Small intestine (tissue), 7 donors: ENCODE measurements around the gene PYY. TPM values are rescaled to one million over a fixed set of nuclear protein-coding genes. Genes with fewer than 3 reads are reported as not detected.
A peak's percentile ranks its signal among the peaks of the same experiment; 100 is the strongest.
"Not testable (repeated sequence)": the region's sequence is repeated elsewhere in the genome, so short reads cannot be mapped to it uniquely, and the experiment has no call there.

Source experiments
- DNase-seq, 2 donors: peaks; one replicate each; pipeline versions ENCODE4 v3.0.0 to v3.0.0-alpha.2; 2013
- FAIRE-seq: peaks from 2 replicates; lab custom pipeline; 2012; peaks lifted over from hg19 to GRCh38; lab: Jason Lieb, UNC
- H3K27ac ChIP-seq, 3 donors: one replicate each; pipeline ENCODE4 v1.5.1; 2013; ENCODE audit warnings: low read length in 2 of 3, mild to moderate bottlenecking in 2 of 3, control low read depth in 1 of 3, inconsistent platforms in 1 of 3, low read depth in 1 of 3, moderate library complexity in 1 of 3
- H3K27me3 ChIP-seq, 3 donors: one replicate each; pipeline ENCODE4 v1.6.1; 2013; ENCODE audit warnings: low read length in 3 of 3, inconsistent platforms in 1 of 3; ENCODE audit not compliant: control insufficient read depth in 3 of 3, insufficient read depth in 3 of 3
- H3K36me3 ChIP-seq, 3 donors: one replicate each; pipeline ENCODE4 v1.6.1; 2013; ENCODE audit warnings: low read length in 3 of 3, inconsistent platforms in 1 of 3, low read depth in 1 of 3, mild to moderate bottlenecking in 1 of 3, moderate library complexity in 1 of 3; ENCODE audit not compliant: control insufficient read depth in 3 of 3, insufficient read depth in 2 of 3
- H3K4me1 ChIP-seq, 3 donors: one replicate each; pipeline ENCODE4 v1.6.1; 2013; ENCODE audit warnings: low read length in 2 of 3, inconsistent platforms in 1 of 3, low read depth in 1 of 3, mild to moderate bottlenecking in 1 of 3, moderate library complexity in 1 of 3; ENCODE audit not compliant: control insufficient read depth in 3 of 3, insufficient read depth in 2 of 3
- H3K4me3 ChIP-seq, 3 donors: one replicate each; pipeline ENCODE4 v1.5.1; 2013; ENCODE audit warnings: low read length in 3 of 3, control low read depth in 1 of 3, inconsistent platforms in 1 of 3, low read depth in 1 of 3, mild to moderate bottlenecking in 1 of 3, moderate library complexity in 1 of 3
- H3K9me3 ChIP-seq, 2 donors: one replicate each; pipeline ENCODE4 v1.6.1; 2013; ENCODE audit warnings: low read depth in 1 of 2, low read length in 1 of 2; ENCODE audit not compliant: control insufficient read depth in 2 of 2, insufficient read depth in 1 of 2
- WGBS, 3 donors: extraction: QIAGEN DNeasy Blood & Tissue Kit; methylation state at CpG; one replicate each; pipeline ENCODE4 v1.1.7; 2013; 5-methylcytosine and 5-hydroxymethylcytosine counted together
- polyA plus RNA-seq, 4 donors: library from polyadenylated mRNA; stranded (reverse) in 3 of 4; unstranded in 1 of 4; fragments of 200-250 nt in 3 of 4; fragments of 120-200 nt in 1 of 4; gene quantifications; one replicate each; pipeline versions ENCODE4 v1.2.1 to v1.2.3, GENCODE V29; 2013
- donor health status: healthy with polysubstance abuse.
- donor health status: control.
- donor health status: control.
- donor health status: Bipolar disorder and iron deficiency.
- donor health status: healthy.

Gene PYY
- polyA plus RNA-seq, 4 donors = 1.8 to 192 (median 10.5) TPM; not detected in 1

- H3K36me3 ChIP-seq, H3K4me3 ChIP-seq, H3K9me3 ChIP-seq, FAIRE-seq, H3K27ac ChIP-seq, DNase-seq: not testable (repeated sequence)
- Histone ChIP-seq H3K27me3 (peaks cover 0 to 23% (median 7%) of the 10 kb centered on the region in 3 donors), H3K4me1 (peaks cover 0 to 28% (median 0%) of the 10 kb centered on the region in 3 donors)
- WGBS, 3 donors = 74 to 89% (median 85%) methylated on average over 5 of the region's 5 CpGs
These were observed 43.4 kb upstream of the PYY start for GRCh38 chr17:43997180-43997579.

GRCh38 chr17:43995150-43995471 lies 41.4 kb upstream of the PYY start:
- FAIRE-seq (no peak), DNase-seq (no peak)
- peaks cover 0 to 23% (median 7%) of the 10 kb centered on the region in 3 donors for H3K27me3 ChIP-seq
- 17 to 20% (median 18%) methylated on average over 12 of the region's 12 CpGs for WGBS, 3 donors
- peaks cover 0 to 11% (median 0%) of the 10 kb centered on the region in 3 donors for H3K4me1 ChIP-seq
- no peak overlapping the region for H3K27ac ChIP-seq
- H3K36me3 ChIP-seq = no peaks in the 10 kb centered on the region
- H3K9me3 ChIP-seq = peaks cover 0 to 2% of the 10 kb centered on the region in 2 donors
- no peak overlapping the region for H3K4me3 ChIP-seq

- H3K4me3 ChIP-seq = peak overlapping the region in 1 of 3 donors; percentile 28
These were observed 40.8 kb upstream of the PYY start for GRCh38 chr17:43994272-43995149.

GRCh38 chr17:43992641-43993040 lies 38.9 kb upstream of the PYY start:
- FAIRE-seq = no peak
- 93 to 95% (median 94%) methylated on average over 14 of the region's 14 CpGs for WGBS, 3 donors
- Histone ChIP-seq H3K4me3 (no peak overlapping the region), H3K9me3 (peaks cover 0 to 2% of the 10 kb centered on the region in 2 donors), H3K27me3 (peaks cover 0 to 30% (median 7%) of the 10 kb centered on the region in 3 donors), H3K27ac (no peak overlapping the region), H3K4me1 (peaks cover 0 to 11% (median 0%) of the 10 kb centered on the region in 3 donors), H3K36me3 (no peaks in the 10 kb centered on the region)
- no peak for DNase-seq

More at GRCh38 chr17:43994272-43995149, 40.8 kb upstream of the PYY start:
- Histone ChIP-seq H3K36me3 (no peaks in the 10 kb centered on the region), H3K27me3 (peaks cover 0 to 23% (median 7%) of the 10 kb centered on the region in 3 donors), H3K9me3 (peaks cover 0 to 2% of the 10 kb centered on the region in 2 donors), H3K27ac (no peak overlapping the region), H3K4me1 (peaks cover 0 to 11% (median 0%) of the 10 kb centered on the region in 3 donors)
- DNase-seq (peak; percentile 53 to 74), FAIRE-seq (no peak)
- 4 to 7% (median 4%) methylated on average over 50 to 52 of the region's 52 CpGs for WGBS, 3 donors

GRCh38 chr17:43988301-43988700 lies 34.6 kb upstream of the PYY start:
- Histone ChIP-seq H3K9me3 (no peaks in the 10 kb centered on the region), H3K36me3 (no peaks in the 10 kb centered on the region), H3K4me3 (no peak overlapping the region), H3K27me3 (peaks cover 0 to 41% (median 10%) of the 10 kb centered on the region in 3 donors), H3K4me1 (peaks cover 0 to 9% (median 0%) of the 10 kb centered on the region in 3 donors), H3K27ac (no peak overlapping the region)
- FAIRE-seq (no peak), DNase-seq (no peak)
- WGBS, 3 donors = 83 to 85% (median 83%) methylated on average over 9 of the region's 9 CpGs

GRCh38 chr17:43987131-43988021 lies 33.6 kb upstream of the PYY start:
- no peak for DNase-seq
- no peak for FAIRE-seq
- Histone ChIP-seq H3K4me1 (peaks cover 0 to 13% (median 0%) of the 10 kb centered on the region in 3 donors), H3K36me3 (no peaks in the 10 kb centered on the region), H3K27ac (no peak overlapping the region), H3K4me3 (no peak overlapping the region), H3K9me3 (no peaks in the 10 kb centered on the region), H3K27me3 (peaks cover 0 to 50% (median 12%) of the 10 kb centered on the region in 3 donors)
- WGBS, 3 donors = 67 to 72% (median 71%) methylated on average over 12 of the region's 12 CpGs

GRCh38 chr17:43986225-43986981 lies 32.7 kb upstream of the PYY start:
- H3K9me3 ChIP-seq = no peaks in the 10 kb centered on the region
- 81 to 89% (median 85%) methylated on average over 7 of the region's 7 CpGs for WGBS, 3 donors
- FAIRE-seq = no peak

More at GRCh38 chr17:43986225-43986981, 32.7 kb upstream of the PYY start:
- DNase-seq = no peak
- H3K27me3 ChIP-seq = peaks cover 0 to 55% (median 14%) of the 10 kb centered on the region in 3 donors
- no peaks in the 10 kb centered on the region for H3K36me3 ChIP-seq
- no peak overlapping the region for H3K27ac ChIP-seq
- no peak overlapping the region for H3K4me3 ChIP-seq
- peaks cover 0 to 13% (median 0%) of the 10 kb centered on the region in 3 donors for H3K4me1 ChIP-seq
